ENCODE results near the gene ANTXR1.

DNA sequence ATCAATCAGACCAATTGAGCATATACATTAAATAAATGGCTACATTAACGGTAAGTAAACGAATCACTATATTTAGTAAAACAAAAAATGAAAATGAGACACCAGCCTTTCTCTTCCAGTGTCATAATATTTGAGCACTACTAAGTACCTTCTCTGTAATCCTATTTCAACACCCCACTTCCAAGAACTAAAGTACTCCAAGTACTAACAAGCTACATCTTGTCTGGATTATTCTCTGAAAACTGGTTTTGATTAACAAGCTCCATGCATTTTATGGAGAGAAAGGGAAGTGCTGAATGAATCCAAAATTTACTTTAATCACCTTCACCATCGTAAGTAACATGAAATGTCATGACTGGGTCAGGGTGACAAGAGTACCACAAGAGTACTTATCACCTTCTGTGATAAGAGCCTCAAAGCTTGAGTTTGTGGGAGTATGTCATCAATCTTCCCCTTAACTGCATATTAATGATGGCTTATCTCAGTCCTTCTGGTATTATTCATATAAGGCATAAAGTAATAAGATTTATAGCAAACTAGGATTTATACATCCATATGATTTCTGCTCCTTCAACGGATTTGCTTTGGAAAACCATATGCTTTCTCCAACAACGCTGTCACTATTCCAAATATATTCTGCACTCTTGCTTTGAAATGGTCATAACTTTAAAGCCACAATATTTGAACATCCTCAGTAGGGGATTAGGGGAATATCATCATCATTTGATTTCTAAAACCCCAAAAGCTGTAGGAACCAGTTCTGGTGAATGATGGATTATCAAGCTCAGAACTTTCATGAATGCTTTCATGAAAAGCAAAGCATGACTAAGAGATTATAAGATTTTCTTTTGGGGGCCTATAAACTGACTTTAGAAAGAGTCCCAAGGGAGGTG lies 127.0 kb downstream of the ANTXR1 start:
- TF ChIP-seq, protein P1, sequence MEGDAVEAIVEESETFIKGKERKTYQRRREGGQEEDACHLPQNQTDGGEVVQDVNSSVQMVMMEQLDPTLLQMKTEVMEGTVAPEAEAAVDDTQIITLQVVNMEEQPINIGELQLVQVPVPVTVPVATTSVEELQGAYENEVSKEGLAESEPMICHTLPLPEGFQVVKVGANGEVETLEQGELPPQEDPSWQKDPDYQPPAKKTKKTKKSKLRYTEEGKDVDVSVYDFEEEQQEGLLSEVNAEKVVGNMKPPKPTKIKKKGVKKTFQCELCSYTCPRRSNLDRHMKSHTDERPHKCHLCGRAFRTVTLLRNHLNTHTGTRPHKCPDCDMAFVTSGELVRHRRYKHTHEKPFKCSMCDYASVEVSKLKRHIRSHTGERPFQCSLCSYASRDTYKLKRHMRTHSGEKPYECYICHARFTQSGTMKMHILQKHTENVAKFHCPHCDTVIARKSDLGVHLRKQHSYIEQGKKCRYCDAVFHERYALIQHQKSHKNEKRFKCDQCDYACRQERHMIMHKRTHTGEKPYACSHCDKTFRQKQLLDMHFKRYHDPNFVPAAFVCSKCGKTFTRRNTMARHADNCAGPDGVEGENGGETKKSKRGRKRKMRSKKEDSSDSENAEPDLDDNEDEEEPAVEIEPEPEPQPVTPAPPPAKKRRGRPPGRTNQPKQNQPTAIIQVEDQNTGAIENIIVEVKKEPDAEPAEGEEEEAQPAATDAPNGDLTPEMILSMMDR (optimal IDR thresholded peaks at IDR 0.05 in 1 of 3, IDR thresholded peaks at IDR 0.05 in 1 of 3, conservative IDR thresholded peaks at IDR 0.05 in 1 of 3; ENCODE audit: extremely low read depth in 1 of 3, insufficient read depth in 2 of 3, low read length in 3 of 3) = no peak
- TF ChIP-seq EZH2 (IDR thresholded peaks at IDR 0.05; ENCODE audit: low read length) = no peak

Data from keratinocyte (primary cell).